Hepatocyte (in vitro differentiated cells): Measurements from ENCODE around the gene PRKAR1A.

Source experiments
- EZH2 ChIP-seq: fragments of 200-600 bp; sonication (generic); IDR thresholded peaks from 2 replicates; pipeline ENCODE4 v1.6.1; 2016; ENCODE audit warnings: antibody characterized with exemption, mild to moderate bottlenecking, borderline replicate concordance
- EZH2phosphoT487 ChIP-seq: fragments of 200-600 bp; sonication (generic); IDR thresholded peaks from one replicate; pipeline ENCODE4 v1.6.1; 2018; ENCODE audit warnings: antibody characterized with exemption, mild to moderate bottlenecking, low read depth, moderate library complexity; ENCODE audit not compliant: unreplicated experiment, severe bottlenecking
- TF ChIP-seq, protein P1 (sequence below): fragments of 200-600 bp; sonication (generic); IDR thresholded peaks from 2 replicates; pipeline ENCODE4 v1.5.1; 2016; ENCODE audit warnings: antibody characterized with exemption, mild to moderate bottlenecking; ENCODE audit not compliant: poor library complexity

DNA sequence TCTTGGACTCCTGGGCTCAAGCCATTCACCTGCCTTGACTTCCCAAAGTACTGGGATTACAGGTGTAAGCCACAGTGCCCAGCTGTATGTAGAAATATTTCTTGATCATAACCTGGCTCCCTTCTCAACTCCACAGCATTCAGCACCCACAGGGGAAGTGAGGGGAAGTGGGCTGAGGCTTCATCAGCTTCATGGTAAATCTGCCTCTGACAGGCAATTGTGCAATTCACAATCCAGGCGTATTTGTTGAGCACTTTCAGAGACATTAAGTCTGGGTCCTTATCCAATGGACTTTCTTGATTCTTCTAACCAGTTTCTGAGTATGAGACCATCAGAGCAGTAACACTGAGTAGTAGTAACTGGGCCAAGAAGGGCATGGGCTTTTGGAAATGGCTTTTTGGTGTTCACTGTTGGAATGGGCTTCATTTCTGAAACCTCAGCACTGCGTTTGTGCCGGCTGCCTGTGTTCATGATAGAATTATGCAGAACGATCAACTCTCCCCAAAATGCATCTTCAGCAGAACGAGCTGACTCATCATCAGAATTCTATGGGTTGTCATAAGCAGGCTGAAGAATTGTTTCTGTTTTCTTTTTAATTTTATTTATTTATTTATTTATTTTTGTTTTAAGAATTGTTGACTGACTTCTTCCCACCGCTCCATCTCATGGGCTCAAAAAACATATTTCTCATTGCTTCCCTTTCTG lies 60.1 kb downstream of the PRKAR1A start:
- TF ChIP-seq, protein P1, sequence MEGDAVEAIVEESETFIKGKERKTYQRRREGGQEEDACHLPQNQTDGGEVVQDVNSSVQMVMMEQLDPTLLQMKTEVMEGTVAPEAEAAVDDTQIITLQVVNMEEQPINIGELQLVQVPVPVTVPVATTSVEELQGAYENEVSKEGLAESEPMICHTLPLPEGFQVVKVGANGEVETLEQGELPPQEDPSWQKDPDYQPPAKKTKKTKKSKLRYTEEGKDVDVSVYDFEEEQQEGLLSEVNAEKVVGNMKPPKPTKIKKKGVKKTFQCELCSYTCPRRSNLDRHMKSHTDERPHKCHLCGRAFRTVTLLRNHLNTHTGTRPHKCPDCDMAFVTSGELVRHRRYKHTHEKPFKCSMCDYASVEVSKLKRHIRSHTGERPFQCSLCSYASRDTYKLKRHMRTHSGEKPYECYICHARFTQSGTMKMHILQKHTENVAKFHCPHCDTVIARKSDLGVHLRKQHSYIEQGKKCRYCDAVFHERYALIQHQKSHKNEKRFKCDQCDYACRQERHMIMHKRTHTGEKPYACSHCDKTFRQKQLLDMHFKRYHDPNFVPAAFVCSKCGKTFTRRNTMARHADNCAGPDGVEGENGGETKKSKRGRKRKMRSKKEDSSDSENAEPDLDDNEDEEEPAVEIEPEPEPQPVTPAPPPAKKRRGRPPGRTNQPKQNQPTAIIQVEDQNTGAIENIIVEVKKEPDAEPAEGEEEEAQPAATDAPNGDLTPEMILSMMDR, result no peak
- no peak for TF ChIP-seq EZH2phosphoT487
- no peak for TF ChIP-seq EZH2
